Uterus (tissue), 4 donors: ENCODE data around the gene ADO. TPM values are rescaled to one million over a fixed set of nuclear protein-coding genes. Genes with fewer than 3 reads are reported as not detected.

Source experiments
- DNase-seq, 2 donors: peaks; one replicate each; pipeline ENCODE4 v3.0.0-alpha.2; 2019 to 2020
- H3K27ac ChIP-seq, 2 donors: fragments of 200-600 bp; sonication (generic); 1 replicate in 1 of 2; 2 replicates in 1 of 2; pipeline ENCODE4 v1.5.1; 2016 to 2018
- H3K27me3 ChIP-seq, 2 donors: fragments of 200-600 bp; sonication (generic); one replicate each; pipeline ENCODE4 v1.5.1; 2018 to 2019; ENCODE audit warnings: control low read depth in 1 of 2
- H3K36me3 ChIP-seq, 2 donors: fragments of 200-600 bp; sonication (generic); one replicate each; pipeline ENCODE4 v1.5.1; 2019; ENCODE audit warnings: control low read depth in 1 of 2
- H3K4me1 ChIP-seq, 2 donors: fragments of 200-600 bp; sonication (generic); one replicate each; pipeline ENCODE4 v1.5.1; 2018 to 2019; ENCODE audit warnings: control low read depth in 1 of 2
- H3K4me3 ChIP-seq, 2 donors: fragments of 200-600 bp; sonication (generic); 1 replicate in 1 of 2; 2 replicates in 1 of 2; pipeline ENCODE4 v1.5.1; 2018 to 2019; ENCODE audit warnings: mild to moderate bottlenecking in 1 of 2
- H3K9me3 ChIP-seq, 2 donors: fragments of 200-600 bp; sonication (generic); one replicate each; pipeline ENCODE4 v1.5.1; 2019; ENCODE audit warnings: control low read depth in 1 of 2
- CTCF ChIP-seq, 4 experiments: fragments of 200-600 bp in 2 of 4; fragments of 450-650 bp in 2 of 4; sonication (generic) in 2 of 4; IDR thresholded peaks; one replicate each; pipeline ENCODE4 v1.5.1; 2016 to 2019; ENCODE audit warnings: antibody characterized with exemption in 4 of 4, mild to moderate bottlenecking in 2 of 4, moderate library complexity in 1 of 4
- POLR2A ChIP-seq, 2 donors: fragments of 450-650 bp; IDR thresholded peaks; one replicate each; pipeline ENCODE4 v1.6.1; 2016; ENCODE audit warnings: antibody characterized with exemption in 2 of 2, mild to moderate bottlenecking in 1 of 2, moderate library complexity in 1 of 2
- intact Hi-C: fragments of 100-400 bp; cut with DNase I; formaldehyde crosslinking; loops from one replicate; pipeline ENCODE4 v1.15.1; 2023; ENCODE audit warnings: low total_unique reads
- total RNA-seq, 4 donors: library from RNA; depleted of rRNA in 3 of 4; stranded (reverse); fragments of >200 nt in 3 of 4; gene quantifications; one replicate each; pipeline versions ENCODE4 v1.1.0 to v1.2.4, GENCODE V29; 2014 to 2023
- donor health status: DM: yes; HTN: yes; CAD: no.

The ADO gene
- total RNA-seq, 4 donors from 2014 or later, result 10.8 to 27.0 (median 18.9) TPM

GRCh38 chr10:62820586-62820985 is 16.1 kb downstream of the ADO start:
- H3K4me1 ChIP-seq, result peaks cover 0 to 20% of the 10 kb centered on the region in 2 donors

GRCh38 chr10:62826273-62826672 is 21.8 kb downstream of the ADO start:
- TF ChIP-seq CTCF (IDR thresholded peaks at IDR 0.05) (no peak), POLR2A (IDR thresholded peaks at IDR 0.05) (no peak)
- no peaks in the 10 kb centered on the region for H3K36me3 ChIP-seq
- H3K9me3 ChIP-seq, result no peaks in the 10 kb centered on the region
- intact Hi-C loops, result no loop called here
- H3K27ac ChIP-seq, result no peak overlapping the region
- H3K4me3 ChIP-seq, result no peak overlapping the region
- DNase-seq, result no peak
- no peaks in the 10 kb centered on the region for H3K27me3 ChIP-seq
- H3K4me1 ChIP-seq, result no peaks in the 10 kb centered on the region

More at GRCh38 chr10:62820586-62820985, 16.1 kb downstream of the ADO start:
- Histone ChIP-seq H3K27me3 (no peaks in the 10 kb centered on the region), H3K4me3 (no peak overlapping the region), H3K36me3 (no peaks in the 10 kb centered on the region), H3K9me3 (no peaks in the 10 kb centered on the region), H3K27ac (no peak overlapping the region)
- intact Hi-C loops, result no loop called here
- DNase-seq, result no peak
- no peak for TF ChIP-seq CTCF (IDR thresholded peaks at IDR 0.05)
- TF ChIP-seq POLR2A (IDR thresholded peaks at IDR 0.05), result no peak

- Histone ChIP-seq H3K9me3 (no peaks in the 10 kb centered on the region), H3K4me3 (no peak overlapping the region), H3K27ac (no peak overlapping the region), H3K36me3 (no peaks in the 10 kb centered on the region), H3K4me1 (no peaks in the 10 kb centered on the region), H3K27me3 (no peaks in the 10 kb centered on the region)
- TF ChIP-seq CTCF (IDR thresholded peaks at IDR 0.05), result no peak
- no peak for TF ChIP-seq POLR2A (IDR thresholded peaks at IDR 0.05)
- intact Hi-C loops, result no loop called here
- no peak for DNase-seq
Measured at GRCh38 chr10:62829622-62830021, 25.1 kb downstream of the ADO start.

- Histone ChIP-seq H3K27me3 (no peaks in the 10 kb centered on the region), H3K36me3 (no peaks in the 10 kb centered on the region), H3K9me3 (no peaks in the 10 kb centered on the region), H3K27ac (no peak overlapping the region), H3K4me3 (no peak overlapping the region), H3K4me1 (no peaks in the 10 kb centered on the region)
- TF ChIP-seq POLR2A (IDR thresholded peaks at IDR 0.05) (no peak), CTCF (IDR thresholded peaks at IDR 0.05) (no peak)
- DNase-seq, result no peak
- intact Hi-C loops, result no loop called here
Measured at GRCh38 chr10:62830679-62831078, 26.2 kb downstream of the ADO start.

GRCh38 chr10:62831346-62831745 is 26.8 kb downstream of the ADO start:
- H3K27ac ChIP-seq, result no peak overlapping the region
- DNase-seq, result no peak
- H3K4me3 ChIP-seq, result no peak overlapping the region
- no peaks in the 10 kb centered on the region for H3K9me3 ChIP-seq
- intact Hi-C loops, result no loop called here
- no peaks in the 10 kb centered on the region for H3K36me3 ChIP-seq
- no peak for TF ChIP-seq POLR2A (IDR thresholded peaks at IDR 0.05)
- no peak for TF ChIP-seq CTCF (IDR thresholded peaks at IDR 0.05)
- no peaks in the 10 kb centered on the region for H3K4me1 ChIP-seq
- H3K27me3 ChIP-seq, result no peaks in the 10 kb centered on the region
